Lung (tissue), 12 donors: ENCODE measurements around the gene SLC25A19. TPM values are rescaled to one million over a fixed set of nuclear protein-coding genes. Genes with fewer than 3 reads are reported as not detected.

Experiments
- ATAC-seq: fragments of 200-7000 bp; cut with Tn5 transposase; one replicate; pipeline ENCODE4 v1.9.1; 2020; ENCODE audit warnings: moderate number of reproducible peaks; ENCODE audit not compliant: insufficient read depth, low FRiP score
- DNase-seq, 3 donors: peaks; one replicate each; pipeline ENCODE4 v3.0.0-alpha.2; 2013 to 2017
- H3K27ac ChIP-seq, 2 donors: one replicate each; pipeline ENCODE4 v1.5.1; 2013; ENCODE audit warnings: mild to moderate bottlenecking in 2 of 2, moderate library complexity in 2 of 2, control low read depth in 1 of 2, inconsistent platforms in 1 of 2, low read depth in 1 of 2, low read length in 1 of 2
- H3K27me3 ChIP-seq, 3 donors: one replicate each; pipeline ENCODE4 v1.5.1; 2013; ENCODE audit warnings: low read length in 2 of 3; ENCODE audit not compliant: control insufficient read depth in 3 of 3, insufficient read depth in 3 of 3
- H3K36me3 ChIP-seq, 4 donors: one replicate each; pipeline ENCODE4 v1.5.1; 2013; ENCODE audit warnings: low read length in 4 of 4, mild to moderate bottlenecking in 1 of 4, moderate library complexity in 1 of 4; ENCODE audit not compliant: control insufficient read depth in 4 of 4, insufficient read depth in 4 of 4
- H3K4me1 ChIP-seq, 5 donors: one replicate each; pipeline ENCODE4 v1.5.1; 2013; ENCODE audit warnings: low read length in 5 of 5, mild to moderate bottlenecking in 2 of 5, moderate library complexity in 1 of 5; ENCODE audit not compliant: control insufficient read depth in 5 of 5, insufficient read depth in 5 of 5
- H3K4me3 ChIP-seq: one replicate; pipeline ENCODE4 v1.5.1; 2013; ENCODE audit warnings: mild to moderate bottlenecking, control low read depth, moderate library complexity
- H3K9ac ChIP-seq, 2 donors: one replicate each; pipeline ENCODE4 v1.5.1; 2013; ENCODE audit warnings: low read length in 2 of 2, control low read depth in 1 of 2; ENCODE audit not compliant: insufficient read depth in 1 of 2
- H3K9me3 ChIP-seq, 4 donors: one replicate each; pipeline ENCODE4 v1.5.1; 2013; ENCODE audit warnings: low read length in 3 of 4, mild to moderate bottlenecking in 1 of 4, moderate library complexity in 1 of 4; ENCODE audit not compliant: control insufficient read depth in 4 of 4, insufficient read depth in 3 of 4
- CTCF ChIP-seq: IDR thresholded peaks from 2 replicates; pipeline ENCODE4 v1.5.1; 2012; ENCODE audit warnings: mild to moderate bottlenecking; ENCODE audit errors: control extremely low read depth, extremely low read depth
- WGBS, 2 donors: extraction: QIAGEN DNeasy Blood & Tissue Kit; methylation state at CpG; one replicate each; pipeline ENCODE4 v1.1.7; 2013; 5-methylcytosine and 5-hydroxymethylcytosine counted together
- polyA plus RNA-seq, 2 donors: library from polyadenylated mRNA; stranded (reverse); fragments of 200-250 nt; gene quantifications; one replicate each; pipeline ENCODE4 v1.2.1, GENCODE V29; 2013
- total RNA-seq, 2 donors: library from RNA; depleted of rRNA in 1 of 2; stranded (reverse); fragments of >200 nt in 1 of 2; gene quantifications; one replicate each; pipeline ENCODE4 v1.2.1, GENCODE V29; 2014 to 2021
- donor health status: control.
- donor health status: control.
- donor health status: Bipolar disorder and iron deficiency.
- donor health status: healthy.
- donor health status: DM: yes; HTN: yes; CAD: no.

SLC25A19 gene
- total and polyA plus RNA-seq, 4 donors, result 9.8 to 27.4 (median 24.0) TPM

DNA sequence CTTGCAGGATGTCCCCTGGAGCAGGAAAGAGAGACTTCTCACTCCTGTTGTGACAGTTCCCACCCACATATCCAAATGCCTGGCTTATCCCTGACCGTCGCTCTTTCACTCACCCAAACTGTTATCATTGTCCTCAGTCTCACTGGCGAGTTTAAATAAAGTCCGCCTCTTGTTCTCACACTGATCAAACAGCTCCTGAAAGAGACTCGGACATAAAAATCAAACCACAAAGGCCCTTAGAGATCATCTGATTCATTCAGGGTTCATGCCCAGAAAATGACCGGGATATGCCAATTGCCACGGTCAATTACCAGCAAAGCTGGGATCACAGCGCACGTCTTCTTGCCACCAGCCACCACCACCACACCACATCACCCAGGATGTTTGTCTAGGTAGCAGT is 47.7 kb downstream of the SLC25A19 start:
- H3K4me1 ChIP-seq, result no peaks in the 10 kb centered on the region
- no peak overlapping the region for H3K9ac ChIP-seq
- no peak for DNase-seq
- no peak for TF ChIP-seq CTCF
- H3K27me3 ChIP-seq, result no peaks in the 10 kb centered on the region
- 93 to 95% methylated on average over 9 of the region's 9 CpGs for WGBS, 2 donors
- no peak overlapping the region for H3K4me3 ChIP-seq
- H3K27ac ChIP-seq, result no peak overlapping the region
- ATAC-seq, result no peak
- peaks cover 17 to 94% (median 53%) of the 10 kb centered on the region in 4 donors for H3K36me3 ChIP-seq
- H3K9me3 ChIP-seq, result no peaks in the 10 kb centered on the region

DNA sequence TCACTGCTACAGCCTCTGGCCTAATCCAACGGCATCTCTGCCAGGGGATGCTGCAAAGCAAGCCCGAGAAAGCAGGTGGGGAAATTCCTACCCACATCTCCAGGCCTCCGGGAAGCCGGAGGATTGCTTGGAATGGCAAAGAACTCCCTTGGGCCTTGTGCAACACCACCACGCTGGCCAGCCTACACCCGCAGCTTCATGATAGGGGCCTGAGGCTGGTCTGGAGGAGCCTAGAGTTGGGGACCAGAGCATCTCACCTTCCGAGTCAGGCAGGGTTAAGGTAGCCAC is 48.1 kb downstream of the SLC25A19 start:
- 91% methylated on average over 7 of the region's 7 CpGs for WGBS, 2 donors
- no peak overlapping the region for H3K9ac ChIP-seq
- no peaks in the 10 kb centered on the region for H3K4me1 ChIP-seq
- no peak for DNase-seq
- H3K27me3 ChIP-seq, result no peaks in the 10 kb centered on the region
- H3K9me3 ChIP-seq, result no peaks in the 10 kb centered on the region
- H3K4me3 ChIP-seq, result no peak overlapping the region
- no peak for TF ChIP-seq CTCF
- no peak overlapping the region for H3K27ac ChIP-seq
- peaks cover 13 to 91% (median 54%) of the 10 kb centered on the region in 4 donors for H3K36me3 ChIP-seq
- no peak for ATAC-seq

DNA sequence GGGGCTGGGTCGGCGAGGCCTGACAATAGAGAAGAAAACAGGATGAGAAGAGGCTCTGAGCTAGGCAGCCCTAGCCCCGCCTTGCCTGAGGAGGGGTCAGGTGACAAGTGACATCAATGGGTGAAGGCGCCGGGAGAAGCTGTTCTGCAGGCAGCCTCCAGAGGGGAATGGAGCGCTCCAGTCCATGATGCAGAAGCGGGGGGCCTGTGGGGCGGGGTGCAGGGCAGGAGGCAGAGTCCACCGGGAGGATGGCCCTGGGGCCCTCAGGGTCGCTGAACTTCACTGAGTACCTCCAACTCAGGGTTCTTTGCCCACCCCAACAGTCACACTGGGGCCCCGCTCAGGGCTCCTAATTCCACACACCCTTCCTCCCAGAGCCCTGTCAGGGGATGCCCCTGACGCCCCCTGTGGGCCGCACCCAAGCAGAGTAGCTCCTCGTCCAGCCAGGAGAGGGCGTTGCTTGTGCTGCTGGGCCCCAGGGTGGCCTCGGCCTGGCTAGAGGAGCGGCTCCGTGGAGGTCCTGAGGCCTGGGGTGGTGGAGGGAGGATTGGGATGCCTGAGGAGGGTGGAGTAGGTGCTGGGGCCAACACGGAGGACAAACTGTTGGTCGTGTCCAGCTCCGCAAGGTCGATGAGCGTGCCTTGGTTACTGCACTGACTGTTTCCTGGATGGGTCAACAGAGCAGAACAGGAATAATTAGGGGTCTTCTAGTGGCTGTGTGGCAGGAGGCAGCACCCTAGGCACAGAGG is 48.7 kb downstream of the SLC25A19 start:
- WGBS, 2 donors, result 70 to 75% methylated on average over 23 of the region's 23 CpGs
- DNase-seq (peak in 1 of 3 donors; percentile 27), ATAC-seq (peak; percentile 38)
- peaks cover 10 to 89% (median 51%) of the 10 kb centered on the region in 4 donors for H3K36me3 ChIP-seq
- no peak overlapping the region for H3K4me3 ChIP-seq
- no peaks in the 10 kb centered on the region for H3K27me3 ChIP-seq
- peak; percentile 4 for TF ChIP-seq CTCF
- H3K9ac ChIP-seq, result no peak overlapping the region
- H3K9me3 ChIP-seq, result no peaks in the 10 kb centered on the region
- H3K4me1 ChIP-seq, result no peaks in the 10 kb centered on the region
- no peak overlapping the region for H3K27ac ChIP-seq

GRCh38 chr17:75239778-75240393 is 49.3 kb downstream of the SLC25A19 start:
- Histone ChIP-seq H3K4me1 (no peaks in the 10 kb centered on the region), H3K9me3 (no peaks in the 10 kb centered on the region), H3K36me3 (peaks cover 16 to 88% (median 55%) of the 10 kb centered on the region in 4 donors), H3K27ac (no peak overlapping the region), H3K9ac (no peak overlapping the region), H3K27me3 (no peaks in the 10 kb centered on the region), H3K4me3 (no peak overlapping the region)
- TF ChIP-seq CTCF, result no peak
- ATAC-seq (no peak), DNase-seq (no peak)
- 92 to 94% methylated on average over 23 of the region's 23 CpGs for whole genome bisulfite sequencing, 2 donors
